Measurements from ENCODE around the gene CEND1. TPM values are rescaled to one million over a fixed set of nuclear protein-coding genes. Genes with fewer than 3 reads are reported as not detected.

The CEND1 gene
- total RNA-seq, 1 experiment from 2014 or later = 0.81 TPM

- no peak overlapping the region for H3K18ac ChIP-seq (ENCODE audit: insufficient read length, low read depth, low read length)
- no peaks in the 10 kb centered on the region for H3K4me1 ChIP-seq (ENCODE audit: insufficient read depth, low read length)
- H4K5ac ChIP-seq (ENCODE audit: insufficient read length, low read depth, low read length) = peak overlapping the region; percentile 36
- H3K27me3 ChIP-seq (ENCODE audit: insufficient read depth, low read length) = no peaks in the 10 kb centered on the region
- H3K9ac ChIP-seq (ENCODE audit: extremely low read depth, insufficient read length, low read length) = no peak overlapping the region
- H4K91ac ChIP-seq (ENCODE audit: insufficient read length, low read depth, low read length) = no peak overlapping the region
- H3K4me2 ChIP-seq (ENCODE audit: insufficient read depth, insufficient read length, low read length) = no peak overlapping the region
- H3K4me1 Mint-ChIP-seq = peaks cover 11 to 15% of the 10 kb centered on the region in 2 experiments
- H3K23me2 ChIP-seq (ENCODE audit: insufficient read length, low read depth, low read length, poor library complexity, severe bottlenecking) = no peaks in the 10 kb centered on the region
- H2BK20ac ChIP-seq (ENCODE audit: low read depth, low read length, poor library complexity, severe bottlenecking) = no peak overlapping the region
- TF ChIP-seq CTCF (conservative IDR thresholded peaks at IDR 0.05) = peak; percentile 42
- no peak overlapping the region for H2BK120ac ChIP-seq (ENCODE audit: low read depth, low read length, poor library complexity, severe bottlenecking)
- peak; percentile 70 for DNase-seq
- H3K27ac ChIP-seq (ENCODE audit: insufficient read length, low read depth, low read length) = no peak overlapping the region
- H3K23ac ChIP-seq (ENCODE audit: insufficient read length, low read depth, low read length) = no peak overlapping the region
- no peak overlapping the region for H4K8ac ChIP-seq (replicated peaks; ENCODE audit: insufficient read length, low read depth, low read length)
- no peak overlapping the region for H3K56ac ChIP-seq (ENCODE audit: insufficient read length, low read depth, low read length)
- H2AK5ac ChIP-seq (ENCODE audit: insufficient read length, low read length) = no peak overlapping the region
- no peak overlapping the region for H2AFZ ChIP-seq (ENCODE audit: low read length)
- H3K36me3 Mint-ChIP-seq (ENCODE audit: insufficient read depth in 1 of 3, low read depth in 3 of 3) = peaks cover 35 to 84% (median 67%) of the 10 kb centered on the region in 3 experiments; a peak in 6 of 7 replicates
- no peaks in the 10 kb centered on the region for H3K79me2 ChIP-seq (ENCODE audit: insufficient read depth, low read length)
- no peak overlapping the region for H2BK5ac ChIP-seq (ENCODE audit: insufficient read length, low read length)
- WGBS (ENCODE audit: extremely low coverage, insufficient read length, low lambda C conversion rate) = no CpG with 5 or more reads among the region's 10 CpGs
- H2BK12ac ChIP-seq (ENCODE audit: insufficient read length, low read depth, low read length) = no peak overlapping the region
- no peaks in the 10 kb centered on the region for H3K27me3 Mint-ChIP-seq (ENCODE audit: low read depth)
- no peak overlapping the region for H3K14ac ChIP-seq (ENCODE audit: insufficient read depth, low read length)
- no peaks in the 10 kb centered on the region for H4K20me1 ChIP-seq (ENCODE audit: control insufficient read depth, insufficient read depth, insufficient read length)
- no peak overlapping the region for H3T11ph ChIP-seq (ENCODE audit: low read length)
- H3K79me1 ChIP-seq (ENCODE audit: insufficient read depth, low read depth, low read length, poor library complexity, severe bottlenecking) = peaks cover 4% of the 10 kb centered on the region
- no peak overlapping the region for H3K4ac ChIP-seq (ENCODE audit: low read depth, low read length)
- no peaks in the 10 kb centered on the region for H3K9me3 ChIP-seq (ENCODE audit: control insufficient read depth, low read depth, low read length)
- no peak overlapping the region for H2BK15ac ChIP-seq (ENCODE audit: low read depth, low read length)
- H3K9me3 Mint-ChIP-seq = no peaks in the 10 kb centered on the region
- H3K27ac Mint-ChIP-seq = peak overlapping the region in 2 of 3 experiments; percentile 80 to 81; a peak in 3 of 7 replicates
- H3K4me3 Mint-ChIP-seq = peak overlapping the region in 1 of 2 experiments; percentile 12; a peak in 1 of 5 replicates
These were observed 27.3 kb downstream of the CEND1 start for GRCh38 chr11:762421-763072.

Measured in H9 (cell line).